ENCODE results near the gene RALGDS.

DNA sequence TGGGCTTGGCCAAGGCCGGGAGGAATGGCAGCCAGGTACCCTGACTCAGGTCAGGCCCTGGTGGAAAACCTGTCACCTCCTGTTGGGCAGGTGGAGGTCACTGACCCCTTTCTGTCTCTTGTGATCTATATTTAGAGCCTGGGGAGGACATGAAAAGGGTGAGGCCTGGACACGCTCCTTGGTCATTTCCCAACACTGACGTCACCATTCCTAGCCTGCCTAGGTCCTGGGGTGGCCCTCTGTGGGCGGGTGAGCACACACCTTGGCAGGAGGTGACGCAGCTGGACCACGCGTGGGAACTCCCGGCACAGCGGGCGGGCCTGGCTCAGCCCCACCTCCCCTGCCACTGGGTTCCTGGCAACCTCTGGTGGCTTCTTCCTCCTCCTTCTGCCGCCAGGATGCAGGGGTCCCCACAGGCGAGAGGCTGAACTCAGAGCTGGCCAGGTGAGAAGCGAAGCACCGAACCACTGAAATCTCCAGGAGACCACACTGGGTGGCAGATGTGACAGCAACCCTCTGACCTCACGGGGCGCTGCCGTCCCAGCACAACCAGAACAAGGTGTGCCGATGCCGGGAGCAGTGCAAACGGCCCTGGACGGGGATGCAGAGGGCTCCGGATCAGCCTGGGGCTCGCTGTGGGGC, 6.4 kb upstream of the RALGDS start:
- TF ChIP-seq, protein P1, sequence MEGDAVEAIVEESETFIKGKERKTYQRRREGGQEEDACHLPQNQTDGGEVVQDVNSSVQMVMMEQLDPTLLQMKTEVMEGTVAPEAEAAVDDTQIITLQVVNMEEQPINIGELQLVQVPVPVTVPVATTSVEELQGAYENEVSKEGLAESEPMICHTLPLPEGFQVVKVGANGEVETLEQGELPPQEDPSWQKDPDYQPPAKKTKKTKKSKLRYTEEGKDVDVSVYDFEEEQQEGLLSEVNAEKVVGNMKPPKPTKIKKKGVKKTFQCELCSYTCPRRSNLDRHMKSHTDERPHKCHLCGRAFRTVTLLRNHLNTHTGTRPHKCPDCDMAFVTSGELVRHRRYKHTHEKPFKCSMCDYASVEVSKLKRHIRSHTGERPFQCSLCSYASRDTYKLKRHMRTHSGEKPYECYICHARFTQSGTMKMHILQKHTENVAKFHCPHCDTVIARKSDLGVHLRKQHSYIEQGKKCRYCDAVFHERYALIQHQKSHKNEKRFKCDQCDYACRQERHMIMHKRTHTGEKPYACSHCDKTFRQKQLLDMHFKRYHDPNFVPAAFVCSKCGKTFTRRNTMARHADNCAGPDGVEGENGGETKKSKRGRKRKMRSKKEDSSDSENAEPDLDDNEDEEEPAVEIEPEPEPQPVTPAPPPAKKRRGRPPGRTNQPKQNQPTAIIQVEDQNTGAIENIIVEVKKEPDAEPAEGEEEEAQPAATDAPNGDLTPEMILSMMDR (conservative IDR thresholded peaks at IDR 0.05), result no peak
- no peak for TF ChIP-seq ZFX (IDR thresholded peaks at IDR 0.05)

Data from C4-2B (cell line).